ENCODE results near the gene MFGE8.

Gene MFGE8

GRCh38 chr15:88913017-88913849 lies at the start of gene MFGE8:
MFGE8 (minus strand) TSS chr15:88913379; CDS start chr15:88913319, 60 bp downstream.
- peak within 1 kb of the TSS; percentile 61 for H3K4me3 ChIP-seq (replicated peaks; ENCODE audit: low read depth, low read length)
- TF ChIP-seq CTCF (IDR thresholded peaks at IDR 0.05; ENCODE audit: insufficient read depth, low read length, poor library complexity, severe bottlenecking): no peak
- DNase-seq (ENCODE audit: extremely low read depth, insufficient read length): peak; percentile 55
- no peaks in the 10 kb centered on the region for H3K36me3 ChIP-seq (ENCODE audit: control insufficient read depth, insufficient read depth, low read length)
- H3K27me3 ChIP-seq (replicated peaks; ENCODE audit: control insufficient read depth, insufficient read depth, low read length): no peaks in the 10 kb centered on the region; the same call in 1 of the 2 replicates

- no peak overlapping the region for H3K4me3 ChIP-seq (replicated peaks; ENCODE audit: low read depth, low read length)
- TF ChIP-seq CTCF (IDR thresholded peaks at IDR 0.05; ENCODE audit: insufficient read depth, low read length, poor library complexity, severe bottlenecking): no peak
- H3K36me3 ChIP-seq (ENCODE audit: control insufficient read depth, insufficient read depth, low read length): no peaks in the 10 kb centered on the region
- no peaks in the 10 kb centered on the region for H3K27me3 ChIP-seq (replicated peaks; ENCODE audit: control insufficient read depth, insufficient read depth, low read length)
- no peak for DNase-seq (ENCODE audit: extremely low read depth, insufficient read length)
Observed at GRCh38 chr15:88959445-88959844, 46.3 kb upstream of the MFGE8 start.

- H3K4me3 ChIP-seq (replicated peaks; ENCODE audit: low read depth, low read length): no peak overlapping the region
- no peaks in the 10 kb centered on the region for H3K27me3 ChIP-seq (replicated peaks; ENCODE audit: control insufficient read depth, insufficient read depth, low read length)
- no peak for DNase-seq (ENCODE audit: extremely low read depth, insufficient read length)
- no peaks in the 10 kb centered on the region for H3K36me3 ChIP-seq (ENCODE audit: control insufficient read depth, insufficient read depth, low read length)
- TF ChIP-seq CTCF (IDR thresholded peaks at IDR 0.05; ENCODE audit: insufficient read depth, low read length, poor library complexity, severe bottlenecking): no peak
Observed at GRCh38 chr15:88956906-88957305, 43.7 kb upstream of the MFGE8 start.

- H3K4me3 ChIP-seq (replicated peaks; ENCODE audit: low read depth, low read length): no peak overlapping the region
- H3K36me3 ChIP-seq (ENCODE audit: control insufficient read depth, insufficient read depth, low read length): no peaks in the 10 kb centered on the region
- DNase-seq (ENCODE audit: extremely low read depth, insufficient read length): no peak
- no peaks in the 10 kb centered on the region for H3K27me3 ChIP-seq (replicated peaks; ENCODE audit: control insufficient read depth, insufficient read depth, low read length)
- no peak for TF ChIP-seq CTCF (IDR thresholded peaks at IDR 0.05; ENCODE audit: insufficient read depth, low read length, poor library complexity, severe bottlenecking)
Observed at GRCh38 chr15:88956263-88956662, 43.1 kb upstream of the MFGE8 start.

- no peaks in the 10 kb centered on the region for H3K36me3 ChIP-seq (ENCODE audit: control insufficient read depth, insufficient read depth, low read length)
- H3K27me3 ChIP-seq (replicated peaks; ENCODE audit: control insufficient read depth, insufficient read depth, low read length): no peaks in the 10 kb centered on the region
- TF ChIP-seq CTCF (IDR thresholded peaks at IDR 0.05; ENCODE audit: insufficient read depth, low read length, poor library complexity, severe bottlenecking): no peak
- peak; percentile 23 for DNase-seq (ENCODE audit: extremely low read depth, insufficient read length)
- no peak overlapping the region for H3K4me3 ChIP-seq (replicated peaks; ENCODE audit: low read depth, low read length)
Observed at GRCh38 chr15:88954431-88955277, 41.5 kb upstream of the MFGE8 start.

All from GM06990 (cell line).